NCI-H748 (cell line): ENCODE results near the gene ZNF668.
"Not testable (repeated sequence)": the region's sequence is repeated elsewhere in the genome, so short reads cannot be mapped to it uniquely, and the experiment has no call there.

Experiments
- DNase-seq: peaks from one replicate; lab custom pipeline; 2025; ENCODE audit not compliant: unreplicated experiment; lab: John Stamatoyannopoulos, UW

Gene ZNF668

DNA sequence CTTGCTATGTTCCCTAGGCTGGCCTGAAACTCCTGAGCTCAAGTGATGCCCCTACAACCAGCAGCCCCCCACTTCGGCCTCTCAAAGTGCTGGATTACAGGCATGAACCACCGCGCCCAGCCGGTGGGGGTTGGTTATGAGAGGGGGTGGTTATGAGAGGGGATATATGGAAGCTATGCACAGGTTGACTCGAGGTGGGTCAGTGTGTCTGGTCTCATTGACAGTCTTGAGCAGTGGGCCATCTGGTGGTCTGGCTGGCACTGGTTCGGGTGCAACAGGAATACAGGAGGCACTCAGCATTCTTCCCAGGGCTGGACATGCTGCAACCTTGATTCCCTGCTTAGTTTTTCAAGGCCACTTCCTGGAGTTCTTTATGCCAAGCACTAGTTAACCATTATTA is 58.0 kb downstream of the ZNF668 start:
- no peak for DNase-seq

- not testable (repeated sequence) for DNase-seq
Measured at GRCh38 chr16:31013292-31013691, 60.7 kb downstream of the ZNF668 start.

DNA sequence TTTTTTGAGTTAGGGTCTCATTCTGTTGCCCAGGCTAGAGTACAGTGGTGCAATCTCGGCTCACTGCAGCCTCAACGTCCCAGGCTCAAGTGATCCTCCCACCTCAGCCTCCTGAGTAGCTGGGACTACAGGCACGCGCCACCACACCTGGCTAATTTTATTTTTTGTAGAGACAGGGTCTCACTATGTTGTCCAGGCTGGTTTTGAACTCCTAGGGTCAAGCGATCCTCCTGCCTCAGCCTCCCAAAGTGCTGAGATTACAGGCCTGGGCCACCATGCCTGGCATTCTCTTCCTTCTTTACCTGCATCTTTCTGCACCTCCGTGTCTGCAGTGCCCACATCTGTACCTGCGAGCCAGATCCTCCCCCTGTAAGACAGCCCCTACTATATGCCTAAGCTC is 62.2 kb downstream of the ZNF668 start:
- not testable (repeated sequence) for DNase-seq
